Smooth muscle cell (in vitro differentiated cells): Measurements from ENCODE around the gene CAMLG. TPM values are rescaled to one million over a fixed set of nuclear protein-coding genes. Genes with fewer than 3 reads are reported as not detected.
"Not testable (repeated sequence)": the region's sequence is repeated elsewhere in the genome, so short reads cannot be mapped to it uniquely, and the experiment has no call there.

Experiments
- DNase-seq: peaks from one replicate; lab custom pipeline; 2025; ENCODE audit not compliant: unreplicated experiment; lab: John Stamatoyannopoulos, UW
- H2AFZ ChIP-seq: fragments of 200-600 bp; sonication (generic); 2 replicates; pipeline ENCODE4 v1.6.0; 2016; ENCODE audit warnings: antibody characterized with exemption, low read depth, mild to moderate bottlenecking
- H3F3A ChIP-seq: fragments of 200-600 bp; sonication (generic); 2 replicates; pipeline ENCODE4 v1.6.0; 2017; ENCODE audit warnings: antibody characterized with exemption, low read depth
- H3K27ac ChIP-seq: fragments of 200-600 bp; sonication (generic); 2 replicates; pipeline ENCODE4 v1.5.1; 2016; ENCODE audit warnings: low read depth, mild to moderate bottlenecking
- H3K27me3 ChIP-seq: fragments of 200-600 bp; sonication (generic); 2 replicates; pipeline ENCODE4 v1.6.1; 2016; ENCODE audit warnings: low read depth, mild to moderate bottlenecking
- H3K36me3 ChIP-seq: fragments of 200-600 bp; sonication (generic); 2 replicates; pipeline ENCODE4 v1.5.1; 2016; ENCODE audit warnings: low read depth
- H3K4me1 ChIP-seq: fragments of 200-600 bp; sonication (generic); 2 replicates; pipeline ENCODE4 v1.5.1; 2016; ENCODE audit warnings: low read depth
- H3K4me2 ChIP-seq: fragments of 200-600 bp; sonication (generic); 2 replicates; pipeline ENCODE4 v1.6.0; 2016; ENCODE audit warnings: mild to moderate bottlenecking
- H3K4me3 ChIP-seq: fragments of 200-600 bp; sonication (generic); 2 replicates; pipeline ENCODE4 v1.5.1; 2016; ENCODE audit warnings: mild to moderate bottlenecking
- H3K79me2 ChIP-seq: fragments of 200-600 bp; sonication (generic); 2 replicates; pipeline ENCODE4 v1.6.0; 2016; ENCODE audit warnings: low read depth, mild to moderate bottlenecking
- H3K9ac ChIP-seq: fragments of 200-600 bp; sonication (generic); 2 replicates; pipeline ENCODE4 v1.6.0; 2016; ENCODE audit warnings: low read depth
- H3K9me3 ChIP-seq: fragments of 200-600 bp; sonication (generic); replicated peaks from 2 replicates; pipeline ENCODE4 v1.5.1; 2016; ENCODE audit warnings: low read depth
- H4K20me1 ChIP-seq: fragments of 200-600 bp; sonication (generic); 2 replicates; pipeline ENCODE4 v1.6.0; 2016; ENCODE audit warnings: low read depth
- CTCF ChIP-seq: fragments of 200-600 bp; sonication (generic); IDR thresholded peaks from 2 replicates; pipeline ENCODE4 v1.5.1; 2017; ENCODE audit warnings: borderline replicate concordance, mild to moderate bottlenecking, antibody characterized with exemption; ENCODE audit not compliant: insufficient read depth, poor library complexity, severe bottlenecking
- WGBS: methylation state at CpG from one replicate; pipeline ENCODE4 v1.1.7; 2016; ENCODE audit warnings: low lambda C conversion rate; 5-methylcytosine and 5-hydroxymethylcytosine counted together
- polyA plus RNA-seq: library from polyadenylated mRNA; unstranded; fragments of >200 nt; fragmentation: Nextera tagmentation; extraction: Ambion mirVana; gene quantifications from 2 replicates; pipeline ENCODE4 v1.2.1, GENCODE V29; 2016
- total RNA-seq: library from RNA; depleted of rRNA; stranded (reverse); fragments of >200 nt; gene quantifications from 2 replicates; pipeline ENCODE4 v1.2.3, GENCODE V29; 2014

CAMLG gene
- total and polyA plus RNA-seq, 2 experiments from 2014 or later: 29.1 to 35.4 TPM

- H2AFZ ChIP-seq: no peak overlapping the region
- no peak overlapping the region for H3K4me3 ChIP-seq
- no peaks in the 10 kb centered on the region for H3K79me2 ChIP-seq
- H3K9me3 ChIP-seq: no peaks in the 10 kb centered on the region
- peaks cover 42% of the 10 kb centered on the region for H3K36me3 ChIP-seq
- H3K4me2 ChIP-seq: no peak overlapping the region
- peaks cover 26% of the 10 kb centered on the region for H4K20me1 ChIP-seq
- no peak for DNase-seq
- H3K27ac ChIP-seq: no peak overlapping the region
- no peaks in the 10 kb centered on the region for H3K27me3 ChIP-seq
- H3K4me1 ChIP-seq: peaks cover 3% of the 10 kb centered on the region
- H3F3A ChIP-seq: no peaks in the 10 kb centered on the region
- no peak for TF ChIP-seq CTCF
- WGBS: 95% methylated on average over 5 of the region's 5 CpGs
- no peak overlapping the region for H3K9ac ChIP-seq
Measured at GRCh38 chr5:134714120-134714519, 24.2 kb upstream of the CAMLG start.

- Histone ChIP-seq H3K9me3 (no peaks in the 10 kb centered on the region), H3K4me3 (no peak overlapping the region), H3K79me2 (no peaks in the 10 kb centered on the region), H3F3A (no peaks in the 10 kb centered on the region), H3K9ac (no peak overlapping the region), H3K4me2 (no peak overlapping the region), H4K20me1 (peaks cover 26% of the 10 kb centered on the region), H3K4me1 (peaks cover 3% of the 10 kb centered on the region), H3K27me3 (no peaks in the 10 kb centered on the region), H3K36me3 (peaks cover 38% of the 10 kb centered on the region), H2AFZ (no peak overlapping the region), H3K27ac (no peak overlapping the region)
- 100% methylated on average over 3 of the region's 3 CpGs for WGBS
- DNase-seq: no peak
- TF ChIP-seq CTCF: no peak
Measured at GRCh38 chr5:134714541-134714940, 23.8 kb upstream of the CAMLG start.

DNA sequence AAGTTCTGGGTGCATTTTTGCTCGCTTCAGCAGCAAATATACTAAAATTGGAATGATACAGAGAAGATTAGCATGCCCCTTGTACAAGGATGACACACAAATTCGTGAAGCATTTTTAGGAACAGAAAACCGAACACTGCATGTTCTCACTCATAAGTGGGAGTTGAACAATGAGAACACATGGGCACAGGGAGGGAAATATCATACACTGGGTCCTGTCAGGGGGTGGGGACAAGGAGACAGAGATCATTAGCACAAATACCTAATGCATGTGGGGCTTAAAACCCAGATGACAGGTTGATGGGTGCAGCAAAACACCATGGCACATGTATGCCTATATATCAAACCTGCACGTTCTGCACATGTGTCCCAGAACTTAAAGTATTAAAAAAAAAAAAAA is 22.9 kb upstream of the CAMLG start:
- DNase-seq, H3K9ac ChIP-seq, H3K27ac ChIP-seq, H3K27me3 ChIP-seq, H3K79me2 ChIP-seq, H3K4me3 ChIP-seq, H2AFZ ChIP-seq, H3F3A ChIP-seq, H3K9me3 ChIP-seq, H3K4me1 ChIP-seq, H3K4me2 ChIP-seq: not testable (repeated sequence)
- over 99% methylated on average over 4 of the region's 4 CpGs for WGBS
- H3K36me3 ChIP-seq: peaks cover 38% of the 10 kb centered on the region
- H4K20me1 ChIP-seq: peaks cover 26% of the 10 kb centered on the region

DNA sequence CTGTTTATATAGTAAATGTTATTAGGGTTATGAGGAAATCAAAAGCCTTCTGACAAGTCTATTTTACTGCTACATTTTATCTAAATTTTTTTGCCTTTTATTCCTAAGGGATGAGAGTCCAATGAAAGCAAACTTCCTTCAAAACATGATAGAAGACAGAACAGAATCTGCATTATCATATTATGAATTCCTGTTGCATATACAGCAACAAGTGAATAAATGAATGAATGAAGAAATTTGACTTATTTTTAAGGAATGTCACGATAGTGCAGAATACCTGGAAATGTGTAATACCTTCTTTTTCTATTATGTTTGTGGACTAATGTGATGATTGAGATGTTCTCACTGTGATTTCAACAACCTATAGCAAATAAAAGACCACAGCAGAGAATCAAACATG is 13.5 kb upstream of the CAMLG start:
- TF ChIP-seq CTCF: no peak
- DNase-seq: no peak
- Histone ChIP-seq H3K27ac (no peak overlapping the region), H2AFZ (no peak overlapping the region), H3K9ac (no peak overlapping the region), H3K4me1 (no peaks in the 10 kb centered on the region), H3K79me2 (no peaks in the 10 kb centered on the region), H3K4me2 (no peak overlapping the region), H3F3A (peaks cover 8% of the 10 kb centered on the region), H3K9me3 (no peaks in the 10 kb centered on the region), H3K4me3 (no peak overlapping the region), H3K27me3 (no peaks in the 10 kb centered on the region), H4K20me1 (peaks cover 4% of the 10 kb centered on the region), H3K36me3 (peaks cover 27% of the 10 kb centered on the region)
- WGBS: 97% methylated on average over 1 of the region's 1 CpG
